ENCODE data around the gene SRSF11.
"Not testable (repeated sequence)": the region's sequence is repeated elsewhere in the genome, so short reads cannot be mapped to it uniquely, and the experiment has no call there.

The SRSF11 gene

GRCh38 chr1:70221238-70222121 lies at the start of gene SRSF11:
Gene SRSF11 (plus strand): TSS chr1:70221380. CDS start chr1:70221637, 257 bp downstream.
- Mint-ChIP-seq H3K4me1 (peaks cover 37% of the 10 kb centered on the region), H3K9me3 (no peaks in the 10 kb centered on the region), H3K27me3 (no peaks in the 10 kb centered on the region), H3K27ac (peak within 1 kb of the TSS; percentile 98 to 99), H3K4me3 (peak within 1 kb of the TSS; percentile 87 to 92)
- ATAC-seq (peak; percentile 96), DNase-seq (peak; percentile 94 to 95)

GRCh38 chr1:70171512-70171911 lies 49.7 kb upstream of the SRSF11 start:
- ATAC-seq (no peak), DNase-seq (no peak)
- Mint-ChIP-seq H3K4me3 (no peak overlapping the region), H3K4me1 (peaks cover 10% of the 10 kb centered on the region), H3K27me3 (no peaks in the 10 kb centered on the region), H3K9me3 (no peaks in the 10 kb centered on the region), H3K27ac (no peak overlapping the region)

- ATAC-seq, H3K4me3 Mint-ChIP-seq, H3K27ac Mint-ChIP-seq, DNase-seq, H3K27me3 Mint-ChIP-seq, H3K4me1 Mint-ChIP-seq, H3K9me3 Mint-ChIP-seq: not testable (repeated sequence)
Observed at GRCh38 chr1:70185181-70185580, 36.0 kb upstream of the SRSF11 start.

GRCh38 chr1:70188522-70188921 lies 32.7 kb upstream of the SRSF11 start:
- ATAC-seq (no peak), DNase-seq (no peak)
- no peaks in the 10 kb centered on the region for H3K9me3 Mint-ChIP-seq
- H3K4me1 Mint-ChIP-seq = no peaks in the 10 kb centered on the region
- H3K27ac Mint-ChIP-seq = no peak overlapping the region
- no peak overlapping the region for H3K4me3 Mint-ChIP-seq
- no peaks in the 10 kb centered on the region for H3K27me3 Mint-ChIP-seq

GRCh38 chr1:70190180-70190579 lies 31.0 kb upstream of the SRSF11 start:
- H3K27ac Mint-ChIP-seq = no peak overlapping the region
- no peaks in the 10 kb centered on the region for H3K27me3 Mint-ChIP-seq
- no peak overlapping the region for H3K4me3 Mint-ChIP-seq
- no peak for DNase-seq
- no peak for ATAC-seq
- H3K4me1 Mint-ChIP-seq = no peaks in the 10 kb centered on the region
- H3K9me3 Mint-ChIP-seq = no peaks in the 10 kb centered on the region

- ATAC-seq, H3K4me1 Mint-ChIP-seq, DNase-seq, H3K27me3 Mint-ChIP-seq, H3K27ac Mint-ChIP-seq, H3K9me3 Mint-ChIP-seq, H3K4me3 Mint-ChIP-seq: not testable (repeated sequence)
Observed at GRCh38 chr1:70192446-70192845, 28.7 kb upstream of the SRSF11 start.

GRCh38 chr1:70194601-70195000 lies 26.6 kb upstream of the SRSF11 start:
- DNase-seq = no peak
- H3K27ac Mint-ChIP-seq = no peak overlapping the region

GRCh38 chr1:70195342-70195741 lies 25.8 kb upstream of the SRSF11 start:
- no peak overlapping the region for H3K4me3 Mint-ChIP-seq
- no peaks in the 10 kb centered on the region for H3K27me3 Mint-ChIP-seq
- ATAC-seq (no peak), DNase-seq (no peak)
- H3K4me1 Mint-ChIP-seq = peaks cover 2% of the 10 kb centered on the region
- no peaks in the 10 kb centered on the region for H3K9me3 Mint-ChIP-seq
- no peak overlapping the region for H3K27ac Mint-ChIP-seq

More at GRCh38 chr1:70194601-70195000, 26.6 kb upstream of the SRSF11 start:
- no peak for ATAC-seq
- H3K27me3 Mint-ChIP-seq = no peaks in the 10 kb centered on the region
- no peaks in the 10 kb centered on the region for H3K4me1 Mint-ChIP-seq
- H3K4me3 Mint-ChIP-seq = no peak overlapping the region
- no peaks in the 10 kb centered on the region for H3K9me3 Mint-ChIP-seq

- DNase-seq = no peak
- Mint-ChIP-seq H3K27me3 (no peaks in the 10 kb centered on the region), H3K4me3 (no peak overlapping the region), H3K4me1 (peaks cover 10% of the 10 kb centered on the region), H3K27ac (no peak overlapping the region), H3K9me3 (no peaks in the 10 kb centered on the region)
- ATAC-seq = no peak
Observed at GRCh38 chr1:70196333-70196732, 24.8 kb upstream of the SRSF11 start.

- Mint-ChIP-seq H3K27me3 (no peaks in the 10 kb centered on the region), H3K27ac (no peak overlapping the region), H3K9me3 (no peaks in the 10 kb centered on the region), H3K4me3 (no peak overlapping the region), H3K4me1 (peaks cover 34% of the 10 kb centered on the region)
- ATAC-seq = no peak
- DNase-seq = no peak
Observed at GRCh38 chr1:70200065-70200464, 21.1 kb upstream of the SRSF11 start.

GRCh38 chr1:70202173-70202758 lies 18.9 kb upstream of the SRSF11 start:
- H3K4me3 Mint-ChIP-seq = no peak overlapping the region
- no peaks in the 10 kb centered on the region for H3K9me3 Mint-ChIP-seq
- H3K4me1 Mint-ChIP-seq = peaks cover 42% of the 10 kb centered on the region
- no peak for DNase-seq
- no peak overlapping the region for H3K27ac Mint-ChIP-seq
- H3K27me3 Mint-ChIP-seq = no peaks in the 10 kb centered on the region
- no peak for ATAC-seq

- no peak for ATAC-seq
- H3K4me3 Mint-ChIP-seq = peak overlapping the region; percentile 88 to 96
- no peaks in the 10 kb centered on the region for H3K9me3 Mint-ChIP-seq
- no peaks in the 10 kb centered on the region for H3K27me3 Mint-ChIP-seq
- no peak for DNase-seq
- no peak overlapping the region for H3K27ac Mint-ChIP-seq
- peaks cover 59% of the 10 kb centered on the region for H3K4me1 Mint-ChIP-seq
Observed at GRCh38 chr1:70204139-70204538, 17.0 kb upstream of the SRSF11 start.

GRCh38 chr1:70204600-70204999 lies 16.6 kb upstream of the SRSF11 start:
- DNase-seq = no peak
- Mint-ChIP-seq H3K9me3 (no peaks in the 10 kb centered on the region), H3K27ac (peak overlapping the region; percentile 98), H3K27me3 (no peaks in the 10 kb centered on the region), H3K4me1 (peaks cover 63% of the 10 kb centered on the region), H3K4me3 (peak overlapping the region; percentile 88 to 96)
- ATAC-seq = no peak

- Mint-ChIP-seq H3K4me1 (peaks cover 67% of the 10 kb centered on the region), H3K9me3 (no peaks in the 10 kb centered on the region), H3K27ac (peak overlapping the region; percentile 98), H3K4me3 (peak overlapping the region; percentile 88 to 96), H3K27me3 (no peaks in the 10 kb centered on the region)
- ATAC-seq (peak; percentile 48), DNase-seq (no peak)
Observed at GRCh38 chr1:70205071-70205433, 16.1 kb upstream of the SRSF11 start.

GRCh38 chr1:70205434-70206118 lies 15.6 kb upstream of the SRSF11 start, which contains the start of gene LRRC40:
Gene LRRC40 (minus strand): TSS chr1:70205579. CDS start chr1:70205540, 39 bp downstream.
- DNase-seq (peak; percentile 95 to 97), ATAC-seq (peak; percentile 99)
- Mint-ChIP-seq H3K9me3 (no peaks in the 10 kb centered on the region), H3K27ac (peak within 1 kb of the TSS; percentile 98), H3K4me3 (peak within 1 kb of the TSS; percentile 88 to 96), H3K27me3 (no peaks in the 10 kb centered on the region), H3K4me1 (peaks cover 68% of the 10 kb centered on the region)

GRCh38 chr1:70206833-70207232 lies 14.3 kb upstream of the SRSF11 start:
- H3K27ac Mint-ChIP-seq = peak overlapping the region in 1 of 2 donors; percentile 59
- H3K4me3 Mint-ChIP-seq = peak overlapping the region; percentile 88 to 96
- not testable (repeated sequence) for ATAC-seq, H3K27me3 Mint-ChIP-seq, H3K9me3 Mint-ChIP-seq, DNase-seq
- H3K4me1 Mint-ChIP-seq = peaks cover 67% of the 10 kb centered on the region

Data from stimulated activated naive CD8-positive, alpha-beta T cell treated with anti-CD3 and anti-CD28 coated beads, Interleukin-15, amount 100 ng/mL, for 72 hours (primary cell).